ENCODE data around the gene BTF3L4.

Gene BTF3L4

GRCh38 chr1:52122384-52122783 lies 66.3 kb downstream of the BTF3L4 start:
- H3K14ac ChIP-seq (ENCODE audit: low read length), result no peak overlapping the region
- no peaks in the 10 kb centered on the region for H3K79me2 ChIP-seq (ENCODE audit: control insufficient read depth, insufficient read depth, low read length, poor library complexity)
- H3K36me3 ChIP-seq (ENCODE audit: control insufficient read depth in 1 of 2, insufficient read depth in 2 of 2, low read length in 2 of 2), result no peaks in the 10 kb centered on the region
- no peak overlapping the region for H2AFZ ChIP-seq (ENCODE audit: insufficient read depth, low read length, poor library complexity)
- peaks cover 14% of the 10 kb centered on the region for H3K79me1 ChIP-seq (ENCODE audit: low read length)
- H3K4me2 ChIP-seq (ENCODE audit: low read length), result no peak overlapping the region
- no peaks in the 10 kb centered on the region for H3K27me3 ChIP-seq (ENCODE audit: insufficient read depth, low read length)
- DNase-seq, result no peak
- no peak overlapping the region for H4K91ac ChIP-seq (ENCODE audit: low read depth, low read length)
- H4K12ac ChIP-seq (ENCODE audit: low read depth, low read length), result no peak overlapping the region
- H2BK5ac ChIP-seq (ENCODE audit: low read depth, low read length, poor library complexity), result no peak overlapping the region
- no peak overlapping the region for H2BK12ac ChIP-seq (ENCODE audit: low read length)
- no peak overlapping the region for H2AK5ac ChIP-seq (ENCODE audit: low read length)
- WGBS (ENCODE audit: extremely low coverage, insufficient coverage, insufficient read length), result no CpG with 5 or more reads among the region's 2 CpGs
- no peak overlapping the region for H3K18ac ChIP-seq (ENCODE audit: low read length)
- no peak overlapping the region for H3K27ac ChIP-seq (ENCODE audit: low read depth, low read length)
- no peak overlapping the region for H2BK120ac ChIP-seq (ENCODE audit: insufficient read depth, low read length, poor library complexity)
- H4K8ac ChIP-seq (ENCODE audit: low read depth, low read length), result no peak overlapping the region
- H3K4ac ChIP-seq (ENCODE audit: low read depth, low read length), result no peak overlapping the region
- H3K9me3 ChIP-seq (ENCODE audit: insufficient read depth, low read depth, low read length), result no peaks in the 10 kb centered on the region
- H3K4me1 ChIP-seq (ENCODE audit: control insufficient read depth in 1 of 2, insufficient read depth in 2 of 2, low read length in 2 of 2), result peaks cover 10 to 12% of the 10 kb centered on the region in 2 experiments
- no peak overlapping the region for H3K4me3 ChIP-seq (ENCODE audit: low read depth, low read length)
- no peak overlapping the region for H3K9ac ChIP-seq (ENCODE audit: low read length)
- no peak overlapping the region for H3K23ac ChIP-seq (ENCODE audit: low read length)

DNA sequence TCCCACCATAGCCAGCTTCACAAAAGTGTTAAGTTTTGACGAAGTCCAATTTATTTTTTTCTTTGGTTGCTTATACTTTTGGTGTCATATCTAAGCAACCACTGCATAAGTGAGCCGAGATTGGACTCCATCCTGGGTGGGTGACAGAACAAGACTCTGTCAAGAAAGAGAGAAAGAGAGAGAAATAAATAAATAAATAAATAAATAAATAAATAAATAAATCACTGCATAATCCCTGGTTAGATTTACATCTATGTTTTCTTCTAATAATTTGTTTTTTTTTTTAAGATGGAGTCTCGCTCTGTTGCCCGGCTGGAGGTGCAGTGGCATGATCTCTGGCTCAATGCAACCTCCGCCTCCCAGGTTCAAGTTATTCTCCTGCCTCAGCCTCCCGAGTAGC lies 67.5 kb downstream of the BTF3L4 start:
- Histone ChIP-seq H4K12ac (ENCODE audit: low read depth, low read length) (no peak overlapping the region), H2BK12ac (ENCODE audit: low read length) (no peak overlapping the region), H3K79me1 (ENCODE audit: low read length) (peaks cover 12% of the 10 kb centered on the region), H3K27ac (ENCODE audit: low read depth, low read length) (no peak overlapping the region), H3K36me3 (ENCODE audit: control insufficient read depth in 1 of 2, insufficient read depth in 2 of 2, low read length in 2 of 2) (no peaks in the 10 kb centered on the region), H2AK5ac (ENCODE audit: low read length) (no peak overlapping the region), H3K9me3 (ENCODE audit: insufficient read depth, low read depth, low read length) (no peaks in the 10 kb centered on the region), H3K14ac (ENCODE audit: low read length) (no peak overlapping the region), H2BK5ac (ENCODE audit: low read depth, low read length, poor library complexity) (no peak overlapping the region), H3K23ac (ENCODE audit: low read length) (no peak overlapping the region), H3K4me2 (ENCODE audit: low read length) (no peak overlapping the region), H3K27me3 (ENCODE audit: insufficient read depth, low read length) (no peaks in the 10 kb centered on the region), H3K79me2 (ENCODE audit: control insufficient read depth, insufficient read depth, low read length, poor library complexity) (no peaks in the 10 kb centered on the region), H4K8ac (ENCODE audit: low read depth, low read length) (no peak overlapping the region), H3K4ac (ENCODE audit: low read depth, low read length) (no peak overlapping the region), H3K4me3 (ENCODE audit: low read depth, low read length) (no peak overlapping the region), H4K91ac (ENCODE audit: low read depth, low read length) (no peak overlapping the region), H2BK120ac (ENCODE audit: insufficient read depth, low read length, poor library complexity) (no peak overlapping the region), H3K18ac (ENCODE audit: low read length) (no peak overlapping the region), H2AFZ (ENCODE audit: insufficient read depth, low read length, poor library complexity) (no peak overlapping the region), H3K9ac (ENCODE audit: low read length) (no peak overlapping the region), H3K4me1 (ENCODE audit: control insufficient read depth in 1 of 2, insufficient read depth in 2 of 2, low read length in 2 of 2) (peaks cover 4 to 6% of the 10 kb centered on the region in 2 experiments)
- no peak for DNase-seq
- no CpG with 5 or more reads among the region's 6 CpGs for WGBS (ENCODE audit: extremely low coverage, insufficient coverage, insufficient read length)

GRCh38 chr1:52125736-52126359 lies 69.8 kb downstream of the BTF3L4 start:
- Histone ChIP-seq H4K12ac (ENCODE audit: low read depth, low read length) (no peak overlapping the region), H3K9ac (ENCODE audit: low read length) (no peak overlapping the region), H3K23ac (ENCODE audit: low read length) (no peak overlapping the region), H3K79me1 (ENCODE audit: low read length) (peaks cover 2% of the 10 kb centered on the region), H3K27ac (ENCODE audit: low read depth, low read length) (no peak overlapping the region), H3K4ac (ENCODE audit: low read depth, low read length) (no peak overlapping the region), H2BK12ac (ENCODE audit: low read length) (no peak overlapping the region), H4K91ac (ENCODE audit: low read depth, low read length) (no peak overlapping the region), H3K14ac (ENCODE audit: low read length) (no peak overlapping the region), H4K8ac (ENCODE audit: low read depth, low read length) (no peak overlapping the region), H2AK5ac (ENCODE audit: low read length) (no peak overlapping the region), H3K27me3 (ENCODE audit: insufficient read depth, low read length) (no peaks in the 10 kb centered on the region), H3K4me3 (ENCODE audit: low read depth, low read length) (no peak overlapping the region), H3K9me3 (ENCODE audit: insufficient read depth, low read depth, low read length) (no peaks in the 10 kb centered on the region), H2AFZ (ENCODE audit: insufficient read depth, low read length, poor library complexity) (no peak overlapping the region), H2BK5ac (ENCODE audit: low read depth, low read length, poor library complexity) (no peak overlapping the region), H3K18ac (ENCODE audit: low read length) (no peak overlapping the region), H2BK120ac (ENCODE audit: insufficient read depth, low read length, poor library complexity) (no peak overlapping the region), H3K36me3 (ENCODE audit: control insufficient read depth in 1 of 2, insufficient read depth in 2 of 2, low read length in 2 of 2) (no peaks in the 10 kb centered on the region), H3K4me2 (ENCODE audit: low read length) (no peak overlapping the region), H3K79me2 (ENCODE audit: control insufficient read depth, insufficient read depth, low read length, poor library complexity) (no peaks in the 10 kb centered on the region), H3K4me1 (ENCODE audit: control insufficient read depth in 1 of 2, insufficient read depth in 2 of 2, low read length in 2 of 2) (peaks cover 0 to 2% of the 10 kb centered on the region in 2 experiments)
- DNase-seq, result no peak

- Histone ChIP-seq H3K18ac (ENCODE audit: low read length) (no peak overlapping the region), H2AK5ac (ENCODE audit: low read length) (no peak overlapping the region), H2AFZ (ENCODE audit: insufficient read depth, low read length, poor library complexity) (no peak overlapping the region), H3K79me2 (ENCODE audit: control insufficient read depth, insufficient read depth, low read length, poor library complexity) (no peaks in the 10 kb centered on the region), H2BK5ac (ENCODE audit: low read depth, low read length, poor library complexity) (no peak overlapping the region), H3K9ac (ENCODE audit: low read length) (no peak overlapping the region), H2BK12ac (ENCODE audit: low read length) (no peak overlapping the region), H3K9me3 (ENCODE audit: insufficient read depth, low read depth, low read length) (no peaks in the 10 kb centered on the region), H3K27ac (ENCODE audit: low read depth, low read length) (no peak overlapping the region), H2BK120ac (ENCODE audit: insufficient read depth, low read length, poor library complexity) (no peak overlapping the region), H3K4me3 (ENCODE audit: low read depth, low read length) (no peak overlapping the region), H4K12ac (ENCODE audit: low read depth, low read length) (no peak overlapping the region), H3K4ac (ENCODE audit: low read depth, low read length) (no peak overlapping the region), H3K14ac (ENCODE audit: low read length) (no peak overlapping the region), H3K4me1 (ENCODE audit: control insufficient read depth in 1 of 2, insufficient read depth in 2 of 2, low read length in 2 of 2) (peaks cover 0 to under 1% of the 10 kb centered on the region in 2 experiments), H3K27me3 (ENCODE audit: insufficient read depth, low read length) (no peaks in the 10 kb centered on the region), H3K23ac (ENCODE audit: low read length) (no peak overlapping the region), H3K36me3 (ENCODE audit: control insufficient read depth in 1 of 2, insufficient read depth in 2 of 2, low read length in 2 of 2) (no peaks in the 10 kb centered on the region), H3K4me2 (ENCODE audit: low read length) (no peak overlapping the region), H4K8ac (ENCODE audit: low read depth, low read length) (no peak overlapping the region), H3K79me1 (ENCODE audit: low read length) (peaks cover 2% of the 10 kb centered on the region), H4K91ac (ENCODE audit: low read depth, low read length) (no peak overlapping the region)
- no CpG with 5 or more reads among the region's 5 CpGs for WGBS (ENCODE audit: extremely low coverage, insufficient coverage, insufficient read length)
- peak; percentile 40 to 75 for DNase-seq
Observed at GRCh38 chr1:52127181-52128180, 71.4 kb downstream of the BTF3L4 start.

Data from trophoblast cell (in vitro differentiated cells and primary cell).